B cell (primary cell): ENCODE measurements around the gene HOXA11. TPM values are rescaled to one million over a fixed set of nuclear protein-coding genes. Genes with fewer than 3 reads are reported as not detected.
A peak's percentile ranks its signal among the peaks of the same experiment; 100 is the strongest.

ENCODE experiments used
- ATAC-seq: fragments of 200-7000 bp; cut with Tn5 transposase; one replicate; pipeline ENCODE4 v1.10.0; 2021; ENCODE audit warnings: low read depth, mild to moderate bottlenecking, moderate number of reproducible peaks, moderate library complexity
- CTCF ChIA-PET: fragments of 350-600 bp; sonication (Branson Sonifier 250); formaldehyde crosslinking; loops from one replicate; lab custom pipeline; 2021; ENCODE audit warnings: antibody characterized with exemption, inconsistent platforms; lab: Charles Lee
- POLR2A ChIA-PET: fragments of 350-600 bp; sonication (Branson Sonifier 250); formaldehyde crosslinking; loops from one replicate; lab custom pipeline; 2021; ENCODE audit warnings: antibody characterized with exemption; lab: Charles Lee
- DNase-seq: peaks from one replicate; pipeline ENCODE4 v3.0.0; 2013
- H2AFZ ChIP-seq: 2 replicates; pipeline ENCODE4 v1.6.1; 2012; ENCODE audit warnings: mild to moderate bottlenecking, low read depth, low read length; ENCODE audit not compliant: insufficient read depth, poor library complexity, severe bottlenecking
- H3K27ac ChIP-seq, 2 donors: 1 replicate in 1 of 2; 2 replicates in 1 of 2; pipeline ENCODE4 v1.5.1; 2012 to 2013; ENCODE audit warnings: low read length in 2 of 2, mild to moderate bottlenecking in 2 of 2, moderate library complexity in 1 of 2
- H3K27me3 ChIP-seq, 4 experiments: fragments of 200-600 bp in 1 of 4; sonication (generic) in 1 of 4; replicated peaks in 1 of 4; 1 replicate in 2 of 4; 2 replicates in 2 of 4; pipeline versions ENCODE4 v1.6.1 to v1.7.0; 2013 to 2016; ENCODE audit warnings: low read length in 3 of 4, mild to moderate bottlenecking in 2 of 4, mixed read lengths in 1 of 4, moderate library complexity in 1 of 4; ENCODE audit not compliant: insufficient read depth in 4 of 4, control insufficient read depth in 3 of 4; ENCODE audit errors: control extremely low read depth in 1 of 4
- H3K36me3 ChIP-seq, 2 experiments: replicated peaks in 1 of 2; 1 replicate in 1 of 2; 2 replicates in 1 of 2; pipeline versions ENCODE4 v1.6.1 to v1.7.1; 2013; ENCODE audit warnings: low read length in 1 of 2; ENCODE audit not compliant: insufficient read depth in 2 of 2, control insufficient read depth in 1 of 2; ENCODE audit errors: control extremely low read depth in 1 of 2, extremely low read depth in 1 of 2
- H3K4me1 ChIP-seq, 2 donors: fragments of 200-600 bp in 1 of 2; sonication (generic) in 1 of 2; 1 replicate in 1 of 2; 2 replicates in 1 of 2; pipeline versions ENCODE4 v1.5.1 to v1.6.1; 2013 to 2017; ENCODE audit warnings: low read length in 2 of 2; ENCODE audit not compliant: control insufficient read depth in 2 of 2, insufficient read depth in 2 of 2
- H3K4me2 ChIP-seq: replicated peaks from 2 replicates; pipeline ENCODE3; 2012; ENCODE audit warnings: mild to moderate bottlenecking, low read depth, low read length; ENCODE audit not compliant: poor library complexity, severe bottlenecking
- H3K4me3 ChIP-seq, 5 experiments: fragments of 200-600 bp in 1 of 5; sonication (generic) in 1 of 5; 1 replicate in 3 of 5; 2 replicates in 2 of 5; pipeline versions ENCODE4 v1.5.1 to v1.7.0; 2011 to 2016; ENCODE audit warnings: low read length in 4 of 5, mild to moderate bottlenecking in 4 of 5, low read depth in 2 of 5, control low read depth in 1 of 5, moderate library complexity in 1 of 5; ENCODE audit not compliant: insufficient read depth in 1 of 5; ENCODE audit errors: control extremely low read depth in 1 of 5, extremely low read depth in 1 of 5
- H3K79me2 ChIP-seq: fragments of 200-600 bp; sonication (generic); one replicate; pipeline ENCODE4 v1.6.0; 2016; ENCODE audit warnings: low read length; ENCODE audit not compliant: control insufficient read depth, insufficient read depth
- H3K9ac ChIP-seq: fragments of 200-600 bp; sonication (generic); 2 replicates; pipeline ENCODE4 v1.6.1; 2017; ENCODE audit warnings: mild to moderate bottlenecking, low read length, moderate library complexity
- H3K9me3 ChIP-seq, 3 donors: one replicate each; pipeline versions ENCODE4 v1.6.1 to v1.7.1; 2013; ENCODE audit warnings: low read length in 2 of 3; ENCODE audit not compliant: control insufficient read depth in 2 of 3, insufficient read depth in 1 of 3; ENCODE audit errors: control extremely low read depth in 1 of 3
- H4K20me1 ChIP-seq: 2 replicates; pipeline ENCODE4 v1.6.0; 2012; ENCODE audit warnings: mild to moderate bottlenecking, low read length; ENCODE audit not compliant: insufficient read depth, control insufficient read depth, poor library complexity, severe bottlenecking
- H3K27ac Mint-ChIP-seq: one replicate; pipeline ENCODE4 v1.8.0; 2021; ENCODE audit warnings: mixed read lengths
- H3K27me3 Mint-ChIP-seq: one replicate; pipeline ENCODE4 v1.8.0; 2021; ENCODE audit warnings: mixed read lengths
- H3K4me1 Mint-ChIP-seq: one replicate; pipeline ENCODE4 v1.8.0; 2021; ENCODE audit warnings: mixed read lengths
- H3K4me3 Mint-ChIP-seq: one replicate; pipeline ENCODE4 v1.8.0; 2021; ENCODE audit warnings: mixed read lengths
- H3K9me3 Mint-ChIP-seq: one replicate; pipeline ENCODE4 v1.8.0; 2022; ENCODE audit warnings: mixed read lengths; ENCODE audit not compliant: insufficient read depth
- CTCF ChIP-seq: fragments of 200-600 bp; IDR thresholded peaks from one replicate; pipeline ENCODE4 v1.8.0; 2022; ENCODE audit warnings: antibody characterized with exemption, mild to moderate bottlenecking
- EZH2 ChIP-seq: IDR thresholded peaks from 2 replicates; pipeline ENCODE4 v1.6.1; 2012; ENCODE audit warnings: borderline replicate concordance, low read depth, mild to moderate bottlenecking, moderate library complexity, low read length; ENCODE audit not compliant: insufficient read depth, poor library complexity, severe bottlenecking
- WGBS: methylation state at CpG from one replicate; pipeline ENCODE4 v1.1.5; 2013; ENCODE audit warnings: missing lambda C conversion rate; ENCODE audit not compliant: insufficient coverage; 5-methylcytosine and 5-hydroxymethylcytosine counted together
- intact Hi-C: fragments of 100-400 bp; cut with micrococcal nuclease; formaldehyde crosslinking; loops from one replicate; pipeline ENCODE4 v1.10.0; 2022
- polyA plus RNA-seq: library from polyadenylated mRNA; depleted of rRNA; stranded (reverse); fragments of >200 nt; gene quantifications from 2 replicates; pipeline ENCODE4 v1.2.3, GENCODE V29; 2012
- total RNA-seq, 2 donors: library from RNA; stranded (reverse); fragments of 120-200 nt in 1 of 2; gene quantifications; 1 replicate in 1 of 2; 2 replicates in 1 of 2; pipeline versions ENCODE4 v1.2.3 to v1.2.4, GENCODE V29; 2013 to 2022

HOXA11 gene
- total and polyA plus RNA-seq, 2 donors (not counting 1 experiment from before 2014, with no cell fraction given) = not detected

- Histone ChIP-seq H3K27ac (no peak overlapping the region), H3K4me3 (no peak overlapping the region), H3K27me3 (peaks cover 0 to 77% (median 48%) of the 10 kb centered on the region in 4 experiments), H2AFZ (no peak overlapping the region), H4K20me1 (no peaks in the 10 kb centered on the region), H3K9ac (no peak overlapping the region), H3K36me3 (no peaks in the 10 kb centered on the region), H3K4me2 (no peak overlapping the region), H3K4me1 (peaks cover 25 to 27% of the 10 kb centered on the region in 2 donors), H3K79me2 (no peaks in the 10 kb centered on the region), H3K9me3 (peaks cover 0 to 61% (median 0%) of the 10 kb centered on the region in 3 donors)
- ChIA-PET POLR2A (no interaction called here), CTCF (interaction anchor here (0.8 to 1.1 kb wide), 2 partner anchors 16 to 18 kb away, joined by 3 read pairs; no protein-coding TSS in a partner anchor)
- Mint-ChIP-seq H3K9me3 (no peaks in the 10 kb centered on the region), H3K27me3 (peaks cover 58% of the 10 kb centered on the region), H3K4me3 (no peak overlapping the region), H3K4me1 (peaks cover 19% of the 10 kb centered on the region), H3K27ac (no peak overlapping the region)
- peak; percentile 8 for DNase-seq
- TF ChIP-seq CTCF = no peak
- no peak for TF ChIP-seq EZH2
- intact Hi-C loops = no loop called here
- no peak for ATAC-seq
- 89% methylated on average over 47 of the region's 47 CpGs for WGBS
Measured at GRCh38 chr7:27145165-27145913, 39.7 kb downstream of the HOXA11 start.

- H3K27ac ChIP-seq = no peak overlapping the region
- no peaks in the 10 kb centered on the region for H3K79me2 ChIP-seq
- H3K4me1 ChIP-seq = peaks cover 21 to 22% of the 10 kb centered on the region in 2 donors
- H3K9me3 ChIP-seq = peaks cover 0 to 56% (median 0%) of the 10 kb centered on the region in 3 donors
- ChIA-PET POLR2A (no interaction called here), CTCF (interaction anchor here (1.0 to 1.7 kb wide), 3 partner anchors 17 to 458 kb away, joined by 3 to 7 read pairs (median 3); no protein-coding TSS in a partner anchor)
- Mint-ChIP-seq H3K27me3 (peaks cover 57% of the 10 kb centered on the region), H3K4me3 (no peak overlapping the region), H3K4me1 (peaks cover 17% of the 10 kb centered on the region), H3K27ac (no peak overlapping the region), H3K9me3 (no peaks in the 10 kb centered on the region)
- no peak overlapping the region for H3K9ac ChIP-seq
- TF ChIP-seq CTCF = no peak
- TF ChIP-seq EZH2 = no peak
- no peaks in the 10 kb centered on the region for H3K36me3 ChIP-seq
- peaks cover 0 to 71% (median 43%) of the 10 kb centered on the region in 4 experiments for H3K27me3 ChIP-seq
- H3K4me3 ChIP-seq = no peak overlapping the region
- H4K20me1 ChIP-seq = no peaks in the 10 kb centered on the region
- H3K4me2 ChIP-seq = no peak overlapping the region
- ATAC-seq (no peak), DNase-seq (no peak)
- WGBS = 76% methylated on average over 31 of the region's 31 CpGs
- intact Hi-C loops = no loop called here
- no peak overlapping the region for H2AFZ ChIP-seq
Measured at GRCh38 chr7:27144781-27145164, 40.3 kb downstream of the HOXA11 start.
